ENCODE measurements around the gene TRAPPC8. TPM values are rescaled to one million over a fixed set of nuclear protein-coding genes. Genes with fewer than 3 reads are reported as not detected.
"Not testable (repeated sequence)": the region's sequence is repeated elsewhere in the genome, so short reads cannot be mapped to it uniquely, and the experiment has no call there.

TRAPPC8 gene
- total RNA-seq, 2 experiments from 2014 or later: 24.9 to 26.5 TPM

- Mint-ChIP-seq H3K27ac (no peak overlapping the region), H3K4me3 (no peak overlapping the region), H3K36me3 (ENCODE audit: low read depth) (peaks cover 28% of the 10 kb centered on the region), H3K9me3 (peaks cover 5% of the 10 kb centered on the region), H3K27me3 (ENCODE audit: low read depth) (no peaks in the 10 kb centered on the region), H3K4me1 (ENCODE audit: low read depth) (no peaks in the 10 kb centered on the region)
- CTCF ChIA-PET: no interaction called here
- no peak for DNase-seq
- intact Hi-C loops (cut with micrococcal nuclease): no loop called here
These were observed 114.3 kb downstream of the TRAPPC8 start for GRCh38 chr18:31828613-31829012.

- peaks cover 25% of the 10 kb centered on the region for H3K36me3 Mint-ChIP-seq (ENCODE audit: low read depth)
- H3K9me3 Mint-ChIP-seq; H3K27me3 Mint-ChIP-seq (ENCODE audit: low read depth); H3K4me3 Mint-ChIP-seq; H3K4me1 Mint-ChIP-seq (ENCODE audit: low read depth); H3K27ac Mint-ChIP-seq; DNase-seq; CTCF ChIA-PET; intact Hi-C loops (cut with micrococcal nuclease): not testable (repeated sequence)
These were observed 116.1 kb downstream of the TRAPPC8 start for GRCh38 chr18:31826673-31827325.

- CTCF ChIA-PET: interaction anchor here (1.1 kb wide), 1 partner anchor 58 kb away, joined by 3 read pairs; no protein-coding TSS in a partner anchor
- no peaks in the 10 kb centered on the region for H3K27me3 Mint-ChIP-seq (ENCODE audit: low read depth)
- H3K27ac Mint-ChIP-seq: no peak overlapping the region
- no peak overlapping the region for H3K4me3 Mint-ChIP-seq
- no peak for DNase-seq
- intact Hi-C loops (cut with micrococcal nuclease): no loop called here
- peaks cover 22% of the 10 kb centered on the region for H3K36me3 Mint-ChIP-seq (ENCODE audit: low read depth)
- H3K9me3 Mint-ChIP-seq: peaks cover 5% of the 10 kb centered on the region
- H3K4me1 Mint-ChIP-seq (ENCODE audit: low read depth): no peaks in the 10 kb centered on the region
These were observed 117.2 kb downstream of the TRAPPC8 start for GRCh38 chr18:31825772-31826171.

GRCh38 chr18:31821545-31822171, 121.3 kb downstream of the TRAPPC8 start:
- CTCF ChIA-PET: interaction anchor here (0.8 to 2.7 kb wide), 3 partner anchors 8 to 265 kb away, joined by 3 to 14 read pairs (median 3); no protein-coding TSS in a partner anchor
- intact Hi-C loops (cut with micrococcal nuclease): no loop called here

GRCh38 chr18:31819925-31820229, 123.1 kb downstream of the TRAPPC8 start:
- Mint-ChIP-seq H3K9me3 (no peaks in the 10 kb centered on the region), H3K27ac (no peak overlapping the region), H3K36me3 (ENCODE audit: low read depth) (no peaks in the 10 kb centered on the region), H3K4me3 (no peak overlapping the region), H3K4me1 (ENCODE audit: low read depth) (no peaks in the 10 kb centered on the region), H3K27me3 (ENCODE audit: low read depth) (no peaks in the 10 kb centered on the region)
- intact Hi-C loops (cut with micrococcal nuclease): loop anchor here (1.0 kb wide), 5 partner anchors 79 to 850 kb away; no protein-coding TSS in a partner anchor
- no peak for DNase-seq
- CTCF ChIA-PET: interaction anchor here (0.6 to 2.7 kb wide), 9 partner anchors 10 to 273 kb away, joined by 3 to 14 read pairs (median 3); no protein-coding TSS in a partner anchor

More at GRCh38 chr18:31821545-31822171, 121.3 kb downstream of the TRAPPC8 start:
- H3K4me3 Mint-ChIP-seq: no peak overlapping the region
- H3K27ac Mint-ChIP-seq: no peak overlapping the region
- H3K4me1 Mint-ChIP-seq (ENCODE audit: low read depth): no peaks in the 10 kb centered on the region
- no peaks in the 10 kb centered on the region for H3K27me3 Mint-ChIP-seq (ENCODE audit: low read depth)
- no peak for DNase-seq
- no peaks in the 10 kb centered on the region for H3K36me3 Mint-ChIP-seq (ENCODE audit: low read depth)
- H3K9me3 Mint-ChIP-seq: no peaks in the 10 kb centered on the region

GRCh38 chr18:31819106-31819924, 123.6 kb downstream of the TRAPPC8 start:
- Mint-ChIP-seq H3K27ac (no peak overlapping the region), H3K9me3 (no peaks in the 10 kb centered on the region), H3K36me3 (ENCODE audit: low read depth) (no peaks in the 10 kb centered on the region), H3K4me3 (no peak overlapping the region), H3K27me3 (ENCODE audit: low read depth) (no peaks in the 10 kb centered on the region), H3K4me1 (ENCODE audit: low read depth) (no peaks in the 10 kb centered on the region)
- CTCF ChIA-PET: interaction anchor here (0.7 to 1.6 kb wide), 4 partner anchors 10 to 136 kb away, joined by 3 to 4 read pairs (median 3); no protein-coding TSS in a partner anchor
- no peak for DNase-seq
- intact Hi-C loops (cut with micrococcal nuclease): loop anchor here (1.0 kb wide), 5 partner anchors 78 to 849 kb away; no protein-coding TSS in a partner anchor

- intact Hi-C loops (cut with micrococcal nuclease): no loop called here
- CTCF ChIA-PET: interaction anchor here (0.6 to 1.5 kb wide), 5 partner anchors 59 to 260 kb away, joined by 3 to 4 read pairs (median 3); no protein-coding TSS in a partner anchor
- Mint-ChIP-seq H3K27me3 (ENCODE audit: low read depth) (no peaks in the 10 kb centered on the region), H3K4me3 (no peak overlapping the region), H3K27ac (no peak overlapping the region), H3K36me3 (ENCODE audit: low read depth) (no peaks in the 10 kb centered on the region), H3K4me1 (ENCODE audit: low read depth) (no peaks in the 10 kb centered on the region), H3K9me3 (no peaks in the 10 kb centered on the region)
- DNase-seq: no peak
These were observed 128.8 kb downstream of the TRAPPC8 start for GRCh38 chr18:31814132-31814531.

- DNase-seq, CTCF ChIA-PET, H3K27ac Mint-ChIP-seq: not testable (repeated sequence)
These were observed 132.4 kb downstream of the TRAPPC8 start for GRCh38 chr18:31810336-31811130.

GRCh38 chr18:31809049-31809448, 133.9 kb downstream of the TRAPPC8 start:
- H3K36me3 Mint-ChIP-seq (ENCODE audit: low read depth); intact Hi-C loops (cut with micrococcal nuclease); DNase-seq; H3K4me3 Mint-ChIP-seq; H3K27ac Mint-ChIP-seq; H3K27me3 Mint-ChIP-seq (ENCODE audit: low read depth); H3K4me1 Mint-ChIP-seq (ENCODE audit: low read depth); H3K9me3 Mint-ChIP-seq; CTCF ChIA-PET: not testable (repeated sequence)

More at GRCh38 chr18:31810336-31811130, 132.4 kb downstream of the TRAPPC8 start:
- H3K9me3 Mint-ChIP-seq; H3K4me1 Mint-ChIP-seq (ENCODE audit: low read depth); H3K36me3 Mint-ChIP-seq (ENCODE audit: low read depth); H3K4me3 Mint-ChIP-seq; H3K27me3 Mint-ChIP-seq (ENCODE audit: low read depth); intact Hi-C loops (cut with micrococcal nuclease): not testable (repeated sequence)

- Mint-ChIP-seq H3K27ac (no peak overlapping the region), H3K4me1 (ENCODE audit: low read depth) (no peaks in the 10 kb centered on the region), H3K9me3 (no peaks in the 10 kb centered on the region), H3K27me3 (ENCODE audit: low read depth) (no peaks in the 10 kb centered on the region), H3K4me3 (no peak overlapping the region), H3K36me3 (ENCODE audit: low read depth) (no peaks in the 10 kb centered on the region)
- no peak for DNase-seq
- intact Hi-C loops (cut with micrococcal nuclease): no loop called here
- CTCF ChIA-PET: no interaction called here
These were observed 141.8 kb downstream of the TRAPPC8 start for GRCh38 chr18:31801078-31801477.

- H3K27me3 Mint-ChIP-seq (ENCODE audit: low read depth); H3K27ac Mint-ChIP-seq; H3K4me3 Mint-ChIP-seq; H3K9me3 Mint-ChIP-seq; H3K36me3 Mint-ChIP-seq (ENCODE audit: low read depth); intact Hi-C loops (cut with micrococcal nuclease); CTCF ChIA-PET; DNase-seq; H3K4me1 Mint-ChIP-seq (ENCODE audit: low read depth): not testable (repeated sequence)
These were observed 143.7 kb downstream of the TRAPPC8 start for GRCh38 chr18:31799257-31799656.

- Mint-ChIP-seq H3K27me3 (ENCODE audit: low read depth) (no peaks in the 10 kb centered on the region), H3K9me3 (no peaks in the 10 kb centered on the region), H3K36me3 (ENCODE audit: low read depth) (no peaks in the 10 kb centered on the region), H3K4me1 (ENCODE audit: low read depth) (no peaks in the 10 kb centered on the region), H3K27ac (no peak overlapping the region), H3K4me3 (no peak overlapping the region)
- CTCF ChIA-PET: no interaction called here
- intact Hi-C loops (cut with micrococcal nuclease): no loop called here
- DNase-seq: no peak
These were observed 144.5 kb downstream of the TRAPPC8 start for GRCh38 chr18:31798399-31798798.

All from activated naive CD4-positive, alpha-beta T cell treated with anti-CD3 and anti-CD28 coated beads for 36 hours (primary cell).